ENCODE results near the gene SEMA5A.

DNA sequence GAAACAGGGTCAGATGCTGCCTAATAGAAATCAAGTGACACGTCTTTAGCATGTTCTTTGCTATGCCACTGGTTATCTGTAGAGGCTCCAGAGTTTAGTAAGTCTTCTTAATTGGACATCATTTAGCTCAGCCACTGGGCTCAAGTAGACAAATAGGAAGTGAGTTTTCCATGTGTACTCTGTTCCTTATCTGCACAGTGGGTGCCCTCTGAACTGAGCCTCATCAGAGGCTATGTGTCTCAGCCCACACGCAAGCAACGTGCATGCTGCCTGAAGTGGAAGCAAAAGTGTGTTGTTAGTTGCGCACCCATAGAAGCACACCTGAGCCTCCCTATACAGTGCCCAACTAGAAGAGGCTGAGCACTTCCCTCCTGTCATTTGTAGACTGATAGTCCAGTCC is 134.7 kb downstream of the SEMA5A start:
- no peak for TF ChIP-seq CTCF (IDR thresholded peaks at IDR 0.05)
- no peak for TF ChIP-seq POLR2A (IDR thresholded peaks at IDR 0.05)
